ENCODE results near the gene C2orf76. TPM values are rescaled to one million over a fixed set of nuclear protein-coding genes. Genes with fewer than 3 reads are reported as not detected.

C2orf76 gene
- total RNA-seq, 4 donors from 2014 or later: 10.3 to 13.3 (median 11.3) TPM

DNA sequence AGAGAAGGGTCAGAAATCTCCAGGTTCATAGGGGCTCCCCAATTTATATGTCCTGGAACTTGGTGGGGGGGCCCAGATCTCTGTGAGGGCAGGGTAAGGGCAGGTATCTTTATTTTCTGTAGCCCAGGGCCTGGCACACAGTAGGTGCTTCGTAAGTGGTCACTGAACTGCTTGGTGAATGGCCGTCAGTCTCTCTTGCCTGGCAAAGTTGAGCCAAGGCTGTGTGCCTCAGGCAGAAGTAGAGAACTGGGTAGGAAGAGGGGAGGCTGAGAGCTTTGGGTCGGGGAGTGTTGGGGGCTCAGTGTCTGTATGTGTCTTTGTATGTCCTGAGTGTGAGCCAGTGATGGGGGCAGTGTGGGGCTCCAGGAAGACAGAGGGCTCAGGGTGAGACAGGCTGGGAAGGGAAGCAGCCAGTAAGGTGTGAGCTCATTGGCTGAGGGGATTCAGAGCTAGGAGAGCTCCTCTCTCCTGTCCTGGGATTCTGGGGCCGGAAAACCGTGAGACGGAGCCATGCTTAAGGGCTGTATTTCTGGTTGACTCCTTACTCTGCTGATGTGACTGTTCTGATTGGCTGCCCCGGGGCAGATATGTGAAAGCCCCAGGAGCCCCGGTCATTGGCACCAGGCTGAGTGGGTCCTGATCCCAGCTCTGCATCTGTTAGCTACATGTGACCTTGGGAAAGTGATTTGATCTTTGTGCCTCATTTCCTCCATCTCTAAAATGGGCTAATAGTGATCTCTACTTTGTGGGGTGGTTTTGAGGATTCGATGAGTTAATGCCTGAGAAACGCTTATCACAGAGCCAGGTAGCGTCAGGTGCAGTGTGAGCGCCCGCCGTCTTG, 112.7 kb downstream of the C2orf76 start:
- no peak for DNase-seq (ENCODE audit: low spot score)
- TF ChIP-seq, protein P1, sequence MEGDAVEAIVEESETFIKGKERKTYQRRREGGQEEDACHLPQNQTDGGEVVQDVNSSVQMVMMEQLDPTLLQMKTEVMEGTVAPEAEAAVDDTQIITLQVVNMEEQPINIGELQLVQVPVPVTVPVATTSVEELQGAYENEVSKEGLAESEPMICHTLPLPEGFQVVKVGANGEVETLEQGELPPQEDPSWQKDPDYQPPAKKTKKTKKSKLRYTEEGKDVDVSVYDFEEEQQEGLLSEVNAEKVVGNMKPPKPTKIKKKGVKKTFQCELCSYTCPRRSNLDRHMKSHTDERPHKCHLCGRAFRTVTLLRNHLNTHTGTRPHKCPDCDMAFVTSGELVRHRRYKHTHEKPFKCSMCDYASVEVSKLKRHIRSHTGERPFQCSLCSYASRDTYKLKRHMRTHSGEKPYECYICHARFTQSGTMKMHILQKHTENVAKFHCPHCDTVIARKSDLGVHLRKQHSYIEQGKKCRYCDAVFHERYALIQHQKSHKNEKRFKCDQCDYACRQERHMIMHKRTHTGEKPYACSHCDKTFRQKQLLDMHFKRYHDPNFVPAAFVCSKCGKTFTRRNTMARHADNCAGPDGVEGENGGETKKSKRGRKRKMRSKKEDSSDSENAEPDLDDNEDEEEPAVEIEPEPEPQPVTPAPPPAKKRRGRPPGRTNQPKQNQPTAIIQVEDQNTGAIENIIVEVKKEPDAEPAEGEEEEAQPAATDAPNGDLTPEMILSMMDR (IDR thresholded peaks at IDR 0.05): no peak
- ATAC-seq (ENCODE audit: low FRiP score): no peak

GRCh38 chr2:119253114-119253702, 113.4 kb downstream of the C2orf76 start:
- ATAC-seq (ENCODE audit: low FRiP score) (no peak), DNase-seq (ENCODE audit: low spot score) (no peak)
- TF ChIP-seq, protein P1 (IDR thresholded peaks at IDR 0.05): no peak

Other genes with a start within 250 kb of the C2orf76 start
- gene C1QL2, start 208.1 kb downstream of the C2orf76 start, total RNA-seq: not detected
- gene STEAP3, start 143.0 kb downstream of the C2orf76 start, total RNA-seq: 10 to 100 TPM in 3 of 4 donors, 1 to 10 TPM in 1; 9.4 to 22.4 (median 16.3) TPM
- 100 to 1,000 TPM; 191 to 327 (median 225) TPM for gene DBI, start 143 bp upstream of the C2orf76 start, total RNA-seq
- gene TMEM37, start 65.0 kb upstream of the C2orf76 start, total RNA-seq: 10 to 100 TPM; 11.3 to 27.8 (median 25.9) TPM
- not detected for gene SCTR, start 157.6 kb upstream of the C2orf76 start, total RNA-seq
- 1 to 10 TPM in 3 of 4 donors, not detected in 1; 1.2 to 1.7 (median 1.3) TPM for gene CFAP221, start 177.6 kb upstream of the C2orf76 start, total RNA-seq

Data from omental fat pad (tissue), 4 donors.